NCI-H1105 treated with DMSO at 0.1 percent for 48 hours (cell line): ENCODE measurements around the gene THAP7.

Experiments
- DNase-seq: peaks from one replicate; lab custom pipeline; 2025; lab: John Stamatoyannopoulos, UW

The THAP7 gene

GRCh38 chr22:20964090-20964798 is 37.7 kb downstream of the THAP7 start:
- no peak for DNase-seq

- no peak for DNase-seq
Observed at GRCh38 chr22:20963201-20964052, 38.5 kb downstream of the THAP7 start.

GRCh38 chr22:20962491-20962945 is 39.4 kb downstream of the THAP7 start:
- DNase-seq: no peak

- no peak for DNase-seq
Observed at GRCh38 chr22:20960609-20961008, 41.3 kb downstream of the THAP7 start.

GRCh38 chr22:20959578-20960461 is 42.1 kb downstream of the THAP7 start:
- no peak for DNase-seq

GRCh38 chr22:20957683-20958431 is 44.1 kb downstream of the THAP7 start:
- DNase-seq: no peak

GRCh38 chr22:20957102-20957682 is 44.7 kb downstream of the THAP7 start:
- DNase-seq: no peak

- DNase-seq: no peak
Observed at GRCh38 chr22:20956258-20957101, 45.4 kb downstream of the THAP7 start.

- no peak for DNase-seq
Observed at GRCh38 chr22:20955548-20955947, 46.4 kb downstream of the THAP7 start.

- DNase-seq: no peak
Observed at GRCh38 chr22:20953668-20954500, 48.0 kb downstream of the THAP7 start.

- no peak for DNase-seq
Observed at GRCh38 chr22:20953342-20953608, 48.6 kb downstream of the THAP7 start.

GRCh38 chr22:20952544-20953341 is 49.2 kb downstream of the THAP7 start:
- no peak for DNase-seq

- DNase-seq: no peak
Observed at GRCh38 chr22:20951932-20952380, 50.0 kb downstream of the THAP7 start.

GRCh38 chr22:20951151-20951931 is 50.6 kb downstream of the THAP7 start:
- DNase-seq: no peak

- no peak for DNase-seq
Observed at GRCh38 chr22:20949698-20950183, 52.2 kb downstream of the THAP7 start.
